Endothelial cell of umbilical vein (primary cell): ENCODE results near the gene EXOC7. TPM values are rescaled to one million over a fixed set of nuclear protein-coding genes. Genes with fewer than 3 reads are reported as not detected.
"Not testable (repeated sequence)": the region's sequence is repeated elsewhere in the genome, so short reads cannot be mapped to it uniquely, and the experiment has no call there.

Experiments
- BruUV-seq: library from RNA; stranded (reverse); fragments of 400-500 nt; replicated peaks from 2 replicates; lab custom pipeline; 2021; lab: Mats Ljungman, UMichigan
- CTCF ChIA-PET: fragments of 300-600, 350-600 bp; sonication (Branson Sonifier 250); formaldehyde crosslinking; loops from one replicate; lab custom pipeline; 2021; ENCODE audit warnings: antibody characterized with exemption, inconsistent platforms; lab: Charles Lee
- POLR2A ChIA-PET: fragments of 300-600, 350-600 bp; sonication (Branson Sonifier 250); formaldehyde crosslinking; loops from one replicate; lab custom pipeline; 2021; ENCODE audit warnings: antibody characterized with exemption, inconsistent platforms; lab: Charles Lee
- DNase-seq: peaks from one replicate; pipeline ENCODE4 v3.0.0-alpha.2; 2011; ENCODE audit warnings: low read depth, low spot score
- FAIRE-seq: peaks from 2 replicates; lab custom pipeline; 2011; peaks lifted over from hg19 to GRCh38; lab: Jason Lieb, UNC
- H2AFZ ChIP-seq: 2 replicates; pipeline ENCODE4 v1.6.0; 2012; ENCODE audit warnings: low read depth, low read length, control low read depth, inconsistent platforms
- H3K27ac ChIP-seq: 2 replicates; pipeline ENCODE4 v1.5.1; 2011; ENCODE audit warnings: low read depth, mild to moderate bottlenecking, control low read depth, low read length, moderate library complexity; ENCODE audit not compliant: insufficient read depth
- H3K27me3 ChIP-seq, 2 experiments: 2 replicates each; pipeline versions ENCODE4 v1.6.0 to v1.6.1; 2011; ENCODE audit warnings: low read length in 2 of 2, mixed read lengths in 1 of 2; ENCODE audit not compliant: control insufficient read depth in 2 of 2, insufficient read depth in 2 of 2
- H3K36me3 ChIP-seq, 2 experiments: 2 replicates in 1 of 2; 3 replicates in 1 of 2; pipeline ENCODE4 v1.5.1; 2011; ENCODE audit warnings: low read length in 2 of 2, mild to moderate bottlenecking in 1 of 2, moderate library complexity in 1 of 2; ENCODE audit not compliant: control insufficient read depth in 2 of 2, insufficient read depth in 2 of 2; ENCODE audit errors: extremely low read depth in 1 of 2
- H3K4me1 ChIP-seq: 3 replicates; pipeline ENCODE4 v1.5.1; 2011; ENCODE audit warnings: mild to moderate bottlenecking, low read length; ENCODE audit not compliant: control insufficient read depth, insufficient read depth; ENCODE audit errors: extremely low read depth
- H3K4me2 ChIP-seq: 2 replicates; pipeline ENCODE4 v1.6.1; 2011; ENCODE audit warnings: low read length, control low read depth, mixed read lengths; ENCODE audit not compliant: insufficient read depth
- H3K4me3 ChIP-seq, 3 experiments: fragments of 200-600 bp in 1 of 3; sonication (generic), shearing (Covaris generic) in 1 of 3; replicated peaks in 1 of 3; 2 replicates each; pipeline ENCODE4 v1.5.1; 2011 to 2016; ENCODE audit warnings: control low read depth in 3 of 3, low read length in 3 of 3, mild to moderate bottlenecking in 2 of 3, inconsistent platforms in 1 of 3, low read depth in 1 of 3, moderate library complexity in 1 of 3; ENCODE audit not compliant: insufficient read depth in 1 of 3
- H3K79me2 ChIP-seq: 2 replicates; pipeline ENCODE4 v1.6.0; 2012; ENCODE audit warnings: low read length, inconsistent platforms; ENCODE audit not compliant: control insufficient read depth, insufficient read depth
- H3K9ac ChIP-seq: replicated peaks from 2 replicates; pipeline ENCODE3; 2011; ENCODE audit warnings: low read length, control low read depth; ENCODE audit not compliant: insufficient read depth; ENCODE audit errors: extremely low read depth
- H3K9me1 ChIP-seq: replicated peaks from 3 replicates; pipeline ENCODE4 v1.6.0; 2011; ENCODE audit warnings: mild to moderate bottlenecking, low read length; ENCODE audit not compliant: control insufficient read depth, insufficient read depth; ENCODE audit errors: extremely low read depth
- H3K9me3 ChIP-seq: replicated peaks from 2 replicates; pipeline ENCODE4 v1.5.1; 2012; ENCODE audit warnings: low read length, inconsistent platforms; ENCODE audit not compliant: control insufficient read depth, insufficient read depth
- H4K20me1 ChIP-seq: replicated peaks from 2 replicates; pipeline ENCODE3; 2011; ENCODE audit warnings: mild to moderate bottlenecking, low read length; ENCODE audit not compliant: control insufficient read depth, insufficient read depth; ENCODE audit errors: extremely low read depth
- EZH2 ChIP-seq: IDR thresholded peaks from 2 replicates; pipeline ENCODE4 v1.6.1; 2012; ENCODE audit warnings: borderline replicate concordance, low read depth, mild to moderate bottlenecking, moderate library complexity, low read length, inconsistent platforms; ENCODE audit not compliant: severe bottlenecking
- FOS ChIP-seq: IDR thresholded peaks from 2 replicates; pipeline ENCODE4 v1.6.1; 2011; ENCODE audit warnings: mild to moderate bottlenecking, low read length, moderate library complexity, borderline replicate concordance; ENCODE audit not compliant: insufficient read depth
- JUN ChIP-seq: IDR thresholded peaks from 2 replicates; pipeline ENCODE4 v1.6.1; 2011; ENCODE audit warnings: borderline replicate concordance, low read depth; ENCODE audit not compliant: insufficient read length, insufficient read depth
- MAX ChIP-seq: IDR thresholded peaks from 2 replicates; pipeline ENCODE4 v1.6.1; 2011; ENCODE audit not compliant: insufficient read depth, insufficient read length
- MYC ChIP-seq: IDR thresholded peaks from one replicate; pipeline ENCODE4 v1.6.1; 2011; ENCODE audit warnings: mild to moderate bottlenecking, low read depth, low read length
- POLR2AphosphoS5 ChIP-seq: IDR thresholded peaks from 2 replicates; pipeline ENCODE4 v1.6.1; 2012; ENCODE audit warnings: low read depth, mild to moderate bottlenecking, control low read depth, low read length, moderate library complexity; ENCODE audit not compliant: insufficient read depth
- dilution Hi-C: fragments of 300-500 bp; cut with MboI; formaldehyde crosslinking; loops from one replicate; pipeline ENCODE4 v1.15.0; 2019; ENCODE audit warnings: low sequenced_read_pairs; ENCODE audit not compliant: extremely low pct_ligation_motif_present
- intact Hi-C: fragments of 100-400 bp; cut with micrococcal nuclease; formaldehyde crosslinking; loops from one replicate; pipeline ENCODE4 v1.10.0; 2022
- polyA plus RNA-seq, 4 experiments: library from polyadenylated mRNA; depleted of rRNA in 3 of 4; stranded (reverse) in 3 of 4; unstranded in 1 of 4; fragments of >200 nt; gene quantifications; 2 replicates each; pipeline versions ENCODE4 v1.2.1 to v1.2.3, GENCODE V29; 2011 to 2012; ENCODE audit warnings: missing spikeins in 1 of 4
- total RNA-seq: library from RNA; stranded (reverse); gene quantifications from 2 replicates; pipeline ENCODE4 v1.2.3, GENCODE V29; 2021
- TF ChIP-seq, protein P1 (sequence below), 2 donors: IDR thresholded peaks; 1 replicate in 1 of 2; 2 replicates in 1 of 2; pipeline ENCODE4 v1.5.1; 2011; ENCODE audit warnings: low read length in 2 of 2, mild to moderate bottlenecking in 2 of 2, moderate library complexity in 2 of 2, control low read depth in 1 of 2, inconsistent platforms in 1 of 2, low read depth in 1 of 2; ENCODE audit not compliant: insufficient read depth in 1 of 2; ENCODE audit errors: extremely low read depth in 1 of 2

EXOC7 gene
- total and polyA plus RNA-seq, 2 donors (not counting 3 experiments of a cell fraction or from before 2014, with no cell fraction given), result 91.5 to 137 TPM

- no peak overlapping the region for H3K4me2 ChIP-seq
- no peak for FAIRE-seq
- TF ChIP-seq POLR2AphosphoS5 (no peak), MAX (no peak), EZH2 (no peak), JUN (no peak), MYC (no peak), FOS (no peak)
- TF ChIP-seq, protein P1, sequence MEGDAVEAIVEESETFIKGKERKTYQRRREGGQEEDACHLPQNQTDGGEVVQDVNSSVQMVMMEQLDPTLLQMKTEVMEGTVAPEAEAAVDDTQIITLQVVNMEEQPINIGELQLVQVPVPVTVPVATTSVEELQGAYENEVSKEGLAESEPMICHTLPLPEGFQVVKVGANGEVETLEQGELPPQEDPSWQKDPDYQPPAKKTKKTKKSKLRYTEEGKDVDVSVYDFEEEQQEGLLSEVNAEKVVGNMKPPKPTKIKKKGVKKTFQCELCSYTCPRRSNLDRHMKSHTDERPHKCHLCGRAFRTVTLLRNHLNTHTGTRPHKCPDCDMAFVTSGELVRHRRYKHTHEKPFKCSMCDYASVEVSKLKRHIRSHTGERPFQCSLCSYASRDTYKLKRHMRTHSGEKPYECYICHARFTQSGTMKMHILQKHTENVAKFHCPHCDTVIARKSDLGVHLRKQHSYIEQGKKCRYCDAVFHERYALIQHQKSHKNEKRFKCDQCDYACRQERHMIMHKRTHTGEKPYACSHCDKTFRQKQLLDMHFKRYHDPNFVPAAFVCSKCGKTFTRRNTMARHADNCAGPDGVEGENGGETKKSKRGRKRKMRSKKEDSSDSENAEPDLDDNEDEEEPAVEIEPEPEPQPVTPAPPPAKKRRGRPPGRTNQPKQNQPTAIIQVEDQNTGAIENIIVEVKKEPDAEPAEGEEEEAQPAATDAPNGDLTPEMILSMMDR (IDR thresholded peaks at IDR 0.05; ENCODE audit: extremely low read depth in 1 of 2, insufficient read depth in 1 of 2, low read depth in 1 of 2, low read length in 2 of 2), result no peak
- H3K4me3 ChIP-seq, result no peak overlapping the region
- intact Hi-C loops, result no loop called here
- H3K27me3 ChIP-seq, result no peaks in the 10 kb centered on the region
- H3K79me2 ChIP-seq, result peaks cover 7% of the 10 kb centered on the region
- no peaks in the 10 kb centered on the region for H3K9me3 ChIP-seq
- ChIA-PET POLR2A (interaction anchor here (0.9 kb wide), 1 partner anchor 8 kb away, joined by 8 read pairs; the partner anchor contains the start of gene SRP68), CTCF (interaction anchor here (0.6 to 1.2 kb wide), 3 partner anchors 15 to 113 kb away, joined by 3 read pairs; no protein-coding TSS in a partner anchor)
- H3K9ac ChIP-seq, result no peak overlapping the region
- H4K20me1 ChIP-seq, result peaks cover 2% of the 10 kb centered on the region
- H3K9me1 ChIP-seq, result no peaks in the 10 kb centered on the region
- no peaks in the 10 kb centered on the region for H3K4me1 ChIP-seq
- no peak for DNase-seq
- H3K36me3 ChIP-seq, result peaks cover 32 to 53% of the 10 kb centered on the region in 2 experiments
- dilution Hi-C loops, result no loop called here
- BruUV-seq, result no TSS peak
- no peak overlapping the region for H3K27ac ChIP-seq
- H2AFZ ChIP-seq, result no peak overlapping the region
Measured at GRCh38 chr17:76063875-76064546, 39.6 kb downstream of the EXOC7 start.

DNA sequence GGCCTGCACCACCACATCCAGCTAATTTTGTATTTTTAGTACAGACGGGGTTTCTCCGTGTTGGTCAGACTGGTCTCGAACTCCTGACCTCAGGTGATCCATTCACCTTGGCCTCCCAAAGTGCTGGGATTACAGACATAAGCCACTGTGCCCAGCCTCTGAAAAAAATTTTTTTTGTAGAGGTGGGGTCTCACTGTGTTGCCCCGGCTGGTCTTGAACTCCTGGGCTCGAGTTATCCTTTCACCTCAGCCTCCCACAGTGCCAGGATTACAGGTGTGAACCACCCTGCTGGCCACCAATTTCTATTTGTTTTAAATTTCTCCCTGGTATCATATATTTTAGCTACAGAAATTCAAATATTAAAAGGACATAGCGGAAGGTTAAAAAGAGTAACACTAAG lies 45.3 kb downstream of the EXOC7 start:
- H3K27me3 ChIP-seq, H3K4me3 ChIP-seq, H4K20me1 ChIP-seq, H2AFZ ChIP-seq, H3K27ac ChIP-seq, H3K4me2 ChIP-seq, BruUV-seq, intact Hi-C loops, H3K9me1 ChIP-seq, POLR2A ChIA-PET, H3K79me2 ChIP-seq, H3K9ac ChIP-seq, dilution Hi-C loops, H3K9me3 ChIP-seq, DNase-seq, FAIRE-seq: not testable (repeated sequence)
- Histone ChIP-seq H3K4me1 (peaks cover 15% of the 10 kb centered on the region), H3K36me3 (peaks cover 22 to 27% of the 10 kb centered on the region in 2 experiments)
- CTCF ChIA-PET, result interaction anchor here (1.3 kb wide), 2 partner anchors 44 to 221 kb away, joined by 3 read pairs; no protein-coding TSS in a partner anchor
